HG03469 (cell line): ENCODE measurements around the gene CLEC4F.

Experiments
- ATAC-seq: cut with Tn5 transposase; IDR thresholded peaks from one replicate; pipeline ENCODE4 v1.9.1; 2021; ENCODE audit warnings: mild to moderate bottlenecking, moderate library complexity, moderate number of reproducible peaks; ENCODE audit not compliant: unreplicated experiment

The CLEC4F gene

GRCh38 chr2:70820499-70820898 lies at the start of gene CLEC4F:
TSS of gene CLEC4F (minus strand) at chr2:70820599. CDS start at chr2:70820523, 76 bp downstream.
- no peak for ATAC-seq

GRCh38 chr2:70868970-70869369 lies 48.6 kb upstream of the CLEC4F start:
- no peak for ATAC-seq

GRCh38 chr2:70861777-70862625 lies 41.6 kb upstream of the CLEC4F start:
- ATAC-seq = no peak

GRCh38 chr2:70855667-70856066 lies 35.3 kb upstream of the CLEC4F start:
- ATAC-seq = no peak

GRCh38 chr2:70854411-70854810 lies 34.0 kb upstream of the CLEC4F start:
- ATAC-seq = no peak

GRCh38 chr2:70852824-70853223 lies 32.4 kb upstream of the CLEC4F start:
- ATAC-seq = no peak

- ATAC-seq = no peak
These were observed 31.3 kb upstream of the CLEC4F start for GRCh38 chr2:70851704-70852103.

GRCh38 chr2:70850925-70851324 lies 30.5 kb upstream of the CLEC4F start:
- no peak for ATAC-seq

- ATAC-seq = no peak
These were observed 22.0 kb upstream of the CLEC4F start for GRCh38 chr2:70842401-70842800.

GRCh38 chr2:70837980-70838925 lies 17.9 kb upstream of the CLEC4F start:
- no peak for ATAC-seq

- no peak for ATAC-seq
These were observed 15.2 kb upstream of the CLEC4F start, which contains the start of gene CD207 for GRCh38 chr2:70835643-70836042. TSS of gene CD207 (minus strand) at chr2:70835816. CDS start at chr2:70835776, 40 bp downstream.

- ATAC-seq = no peak
These were observed 14.5 kb upstream of the CLEC4F start for GRCh38 chr2:70834881-70835280.

GRCh38 chr2:70834106-70834505 lies 13.7 kb upstream of the CLEC4F start:
- ATAC-seq = no peak

- no peak for ATAC-seq
These were observed 12.8 kb upstream of the CLEC4F start for GRCh38 chr2:70833246-70833645.

- ATAC-seq = no peak
These were observed 12.0 kb upstream of the CLEC4F start for GRCh38 chr2:70832386-70832785.

- no peak for ATAC-seq
These were observed 11.5 kb upstream of the CLEC4F start for GRCh38 chr2:70831861-70832260.

- ATAC-seq = no peak
These were observed 10.0 kb upstream of the CLEC4F start for GRCh38 chr2:70830366-70830765.

GRCh38 chr2:70829916-70830315 lies 9.5 kb upstream of the CLEC4F start:
- no peak for ATAC-seq

GRCh38 chr2:70828914-70829824 lies 8.8 kb upstream of the CLEC4F start:
- ATAC-seq = no peak

- ATAC-seq = no peak
These were observed 7.7 kb upstream of the CLEC4F start for GRCh38 chr2:70828115-70828514.
